K562 (cell line): ENCODE results near the gene CCDC187. TPM values are rescaled to one million over a fixed set of nuclear protein-coding genes. Genes with fewer than 3 reads are reported as not detected.

ENCODE experiments used
- GABPB2 ChIP-seq: fragments of 250-450 bp; sonication (Bioruptor Pico); conservative IDR thresholded peaks from 2 replicates; pipeline ENCODE4 v1.5.1; 2021; ENCODE audit warnings: mild to moderate bottlenecking
- GATAD2B ChIP-seq: fragments of 450-650 bp; IDR thresholded peaks from 2 replicates; pipeline ENCODE4 v1.6.1; 2017; ENCODE audit warnings: mild to moderate bottlenecking, borderline replicate concordance
- HDGF ChIP-seq: fragments of 450-650 bp; IDR thresholded peaks from 2 replicates; pipeline ENCODE4 v1.6.1; 2016
- PURB ChIP-seq: sonication (generic); formaldehyde crosslinking; IDR thresholded peaks from 2 replicates; pipeline ENCODE4 v1.9.0; 2021; ENCODE audit warnings: low read depth, mild to moderate bottlenecking, missing genetic modification reagents
- SRSF9 ChIP-seq: fragments of 200-400 bp; formaldehyde crosslinking; IDR thresholded peaks from 2 replicates; pipeline ENCODE4 v1.6.1; 2017; ENCODE audit warnings: low read depth, low read length, borderline replicate concordance
- ZC3H4 ChIP-seq: sonication (generic); formaldehyde crosslinking; IDR thresholded peaks from 2 replicates; pipeline ENCODE4 v1.9.0; 2021; ENCODE audit warnings: missing genetic modification reagents, borderline replicate concordance
- ZNF780A ChIP-seq: fragments of 250-450 bp; sonication (Bioruptor Pico); IDR thresholded peaks from 2 replicates; pipeline ENCODE4 v1.5.0; 2021; ENCODE audit warnings: mild to moderate bottlenecking
- polyA plus RNA-seq, 8 experiments: library from polyadenylated mRNA; depleted of rRNA in 4 of 8; stranded (reverse) in 5 of 8; unstranded in 3 of 8; fragments of >200 nt; fragmentation: Nextera tagmentation in 2 of 8; fragmentation: Illumina TruSeq in 1 of 8; extraction: Ambion mirVana in 2 of 8; extraction: Trizol in 1 of 8; gene quantifications; 2 replicates each; pipeline versions ENCODE4 v1.2.1 to v1.2.3, GENCODE V29; 2011 to 2014; ENCODE audit warnings: inconsistent platforms in 1 of 8, missing spikeins in 1 of 8
- total RNA-seq, 7 experiments: library from RNA; depleted of rRNA in 6 of 7; stranded (reverse); fragments of >200 nt in 6 of 7; fragmentation: Illumina TruSeq in 2 of 7; extraction: Trizol in 2 of 7; gene quantifications; 2 replicates each; pipeline versions ENCODE4 v1.2.1 to v1.2.3, GENCODE V29; 2011 to 2021; ENCODE audit warnings: low replicate concordance in 1 of 7
- TF ChIP-seq, protein P1 (sequence below): sonication (generic); formaldehyde crosslinking; IDR thresholded peaks from 2 replicates; pipeline ENCODE4 v1.9.0; 2022; ENCODE audit warnings: mild to moderate bottlenecking, missing genetic modification reagents
- TF ChIP-seq, protein P2 (sequence below): sonication (generic); formaldehyde crosslinking; IDR thresholded peaks from 2 replicates; pipeline ENCODE4 v1.8.0; 2023; ENCODE audit warnings: missing genetic modification reagents, mild to moderate bottlenecking, borderline replicate concordance
- TF ChIP-seq, protein P3 (sequence below): sonication (generic); IDR thresholded peaks from 2 replicates; pipeline ENCODE4 v1.6.1; 2016

Gene CCDC187
- total and polyA plus RNA-seq, 9 of the 15 experiments (the other 6 are each of a cell fraction or from before 2014, with no cell fraction given): not detected

DNA sequence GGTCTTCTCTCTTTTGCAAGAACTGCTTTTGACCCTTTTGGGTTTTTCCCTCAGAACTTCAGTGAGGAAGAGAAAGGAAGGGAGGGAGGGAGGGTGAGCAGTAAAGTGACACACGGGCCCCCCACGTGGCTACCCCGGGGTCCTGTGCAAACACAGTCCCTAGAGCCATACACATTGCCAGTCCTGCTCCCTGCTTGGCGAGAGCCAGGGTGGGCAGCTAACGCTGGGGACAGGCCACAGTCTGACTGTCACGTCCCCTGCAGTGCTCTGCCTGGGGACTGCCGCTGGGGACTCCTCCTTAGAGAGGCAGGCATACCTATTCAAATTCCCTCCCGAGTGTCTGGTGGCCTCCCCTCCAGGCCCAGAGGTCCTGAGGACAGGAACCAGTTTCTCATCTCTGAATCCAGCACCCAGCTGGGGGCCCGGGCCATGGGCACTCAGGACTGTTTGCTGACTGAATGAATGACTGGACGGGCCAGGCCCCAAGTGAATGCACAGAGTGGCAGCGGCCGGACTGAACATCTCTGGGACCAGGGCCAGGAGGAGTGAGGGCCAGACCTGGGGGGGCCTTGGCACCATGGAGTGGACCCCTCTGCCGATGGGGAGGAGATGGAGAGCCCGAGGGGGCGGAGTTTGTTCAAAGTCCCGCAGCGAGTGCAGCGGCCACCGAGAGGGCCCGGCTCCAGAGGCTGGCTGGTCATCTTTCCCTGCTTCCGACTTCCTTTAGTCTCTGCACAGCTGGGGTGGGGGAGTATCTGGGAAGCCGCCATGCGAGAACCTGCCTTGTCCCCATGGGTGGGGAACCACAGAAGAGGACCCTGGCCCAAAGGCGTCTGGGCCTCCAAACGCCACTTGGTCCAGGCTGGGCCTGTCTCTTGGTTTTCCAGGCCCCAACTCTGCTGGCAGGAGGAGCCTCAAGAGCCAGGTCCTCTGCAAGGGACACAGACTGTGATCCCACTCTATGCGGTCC, 5.8 kb downstream of the CCDC187 start (continued):
- TF ChIP-seq, protein P1, sequence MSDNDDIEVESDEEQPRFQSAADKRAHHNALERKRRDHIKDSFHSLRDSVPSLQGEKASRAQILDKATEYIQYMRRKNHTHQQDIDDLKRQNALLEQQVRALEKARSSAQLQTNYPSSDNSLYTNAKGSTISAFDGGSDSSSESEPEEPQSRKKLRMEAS: no peak
- no peak for TF ChIP-seq ZC3H4 (CRISPR knock-in tag)
- TF ChIP-seq, protein P2, sequence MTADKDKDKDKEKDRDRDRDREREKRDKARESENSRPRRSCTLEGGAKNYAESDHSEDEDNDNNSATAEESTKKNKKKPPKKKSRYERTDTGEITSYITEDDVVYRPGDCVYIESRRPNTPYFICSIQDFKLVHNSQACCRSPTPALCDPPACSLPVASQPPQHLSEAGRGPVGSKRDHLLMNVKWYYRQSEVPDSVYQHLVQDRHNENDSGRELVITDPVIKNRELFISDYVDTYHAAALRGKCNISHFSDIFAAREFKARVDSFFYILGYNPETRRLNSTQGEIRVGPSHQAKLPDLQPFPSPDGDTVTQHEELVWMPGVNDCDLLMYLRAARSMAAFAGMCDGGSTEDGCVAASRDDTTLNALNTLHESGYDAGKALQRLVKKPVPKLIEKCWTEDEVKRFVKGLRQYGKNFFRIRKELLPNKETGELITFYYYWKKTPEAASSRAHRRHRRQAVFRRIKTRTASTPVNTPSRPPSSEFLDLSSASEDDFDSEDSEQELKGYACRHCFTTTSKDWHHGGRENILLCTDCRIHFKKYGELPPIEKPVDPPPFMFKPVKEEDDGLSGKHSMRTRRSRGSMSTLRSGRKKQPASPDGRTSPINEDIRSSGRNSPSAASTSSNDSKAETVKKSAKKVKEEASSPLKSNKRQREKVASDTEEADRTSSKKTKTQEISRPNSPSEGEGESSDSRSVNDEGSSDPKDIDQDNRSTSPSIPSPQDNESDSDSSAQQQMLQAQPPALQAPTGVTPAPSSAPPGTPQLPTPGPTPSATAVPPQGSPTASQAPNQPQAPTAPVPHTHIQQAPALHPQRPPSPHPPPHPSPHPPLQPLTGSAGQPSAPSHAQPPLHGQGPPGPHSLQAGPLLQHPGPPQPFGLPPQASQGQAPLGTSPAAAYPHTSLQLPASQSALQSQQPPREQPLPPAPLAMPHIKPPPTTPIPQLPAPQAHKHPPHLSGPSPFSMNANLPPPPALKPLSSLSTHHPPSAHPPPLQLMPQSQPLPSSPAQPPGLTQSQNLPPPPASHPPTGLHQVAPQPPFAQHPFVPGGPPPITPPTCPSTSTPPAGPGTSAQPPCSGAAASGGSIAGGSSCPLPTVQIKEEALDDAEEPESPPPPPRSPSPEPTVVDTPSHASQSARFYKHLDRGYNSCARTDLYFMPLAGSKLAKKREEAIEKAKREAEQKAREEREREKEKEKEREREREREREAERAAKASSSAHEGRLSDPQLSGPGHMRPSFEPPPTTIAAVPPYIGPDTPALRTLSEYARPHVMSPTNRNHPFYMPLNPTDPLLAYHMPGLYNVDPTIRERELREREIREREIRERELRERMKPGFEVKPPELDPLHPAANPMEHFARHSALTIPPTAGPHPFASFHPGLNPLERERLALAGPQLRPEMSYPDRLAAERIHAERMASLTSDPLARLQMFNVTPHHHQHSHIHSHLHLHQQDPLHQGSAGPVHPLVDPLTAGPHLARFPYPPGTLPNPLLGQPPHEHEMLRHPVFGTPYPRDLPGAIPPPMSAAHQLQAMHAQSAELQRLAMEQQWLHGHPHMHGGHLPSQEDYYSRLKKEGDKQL (CRISPR knock-in tag): no peak
- TF ChIP-seq GABPB2 (CRISPR knock-in tag): no peak
- no peak for TF ChIP-seq ZNF780A
- TF ChIP-seq, protein P3, sequence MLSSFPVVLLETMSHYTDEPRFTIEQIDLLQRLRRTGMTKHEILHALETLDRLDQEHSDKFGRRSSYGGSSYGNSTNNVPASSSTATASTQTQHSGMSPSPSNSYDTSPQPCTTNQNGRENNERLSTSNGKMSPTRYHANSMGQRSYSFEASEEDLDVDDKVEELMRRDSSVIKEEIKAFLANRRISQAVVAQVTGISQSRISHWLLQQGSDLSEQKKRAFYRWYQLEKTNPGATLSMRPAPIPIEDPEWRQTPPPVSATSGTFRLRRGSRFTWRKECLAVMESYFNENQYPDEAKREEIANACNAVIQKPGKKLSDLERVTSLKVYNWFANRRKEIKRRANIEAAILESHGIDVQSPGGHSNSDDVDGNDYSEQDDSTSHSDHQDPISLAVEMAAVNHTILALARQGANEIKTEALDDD: no peak
- TF ChIP-seq PURB (CRISPR knock-in tag): no peak
- TF ChIP-seq SRSF9: no peak
- TF ChIP-seq HDGF: no peak
- TF ChIP-seq GATAD2B: no peak
- TF ChIP-seq, all 486 proteins: peak for 0
